Left hindlimb (tissue), 1 donor: ENCODE data around the gene TRPC4.
"Not testable (repeated sequence)": the region's sequence is repeated elsewhere in the genome, so short reads cannot be mapped to it uniquely, and the experiment has no call there.

ENCODE experiments used
- DNase-seq: peaks from one replicate; pipeline ENCODE4 v3.0.0-alpha.2; 2018

The TRPC4 gene

GRCh38 chr13:37596805-37597204 lies 272.8 kb downstream of the TRPC4 start:
- no peak for DNase-seq

- no peak for DNase-seq
These were observed 274.4 kb downstream of the TRPC4 start for GRCh38 chr13:37595162-37595561.

GRCh38 chr13:37594550-37594949 lies 275.0 kb downstream of the TRPC4 start:
- DNase-seq: no peak

- not testable (repeated sequence) for DNase-seq
These were observed 280.2 kb downstream of the TRPC4 start for GRCh38 chr13:37589381-37589780.

GRCh38 chr13:37587236-37587635 lies 282.3 kb downstream of the TRPC4 start:
- no peak for DNase-seq
